DMS 273 (cell line): ENCODE results near the gene WDR13.
"Not testable (repeated sequence)": the region's sequence is repeated elsewhere in the genome, so short reads cannot be mapped to it uniquely, and the experiment has no call there.

Source experiments
- DNase-seq: peaks from one replicate; lab custom pipeline; 2025; ENCODE audit not compliant: unreplicated experiment; lab: John Stamatoyannopoulos, UW

The WDR13 gene

GRCh38 chrX:48597353-48598264 is at the start of gene WDR13:
WDR13 (plus strand) TSS chrX:48597492; CDS start chrX:48597997, 505 bp downstream.
- DNase-seq, result peak; percentile 95

- no peak for DNase-seq
These were observed 48.4 kb upstream of the WDR13 start for GRCh38 chrX:48548871-48549270.

GRCh38 chrX:48555731-48556325 is 41.5 kb upstream of the WDR13 start:
- DNase-seq, result not testable (repeated sequence)

GRCh38 chrX:48558271-48558670 is 39.0 kb upstream of the WDR13 start:
- no peak for DNase-seq

- no peak for DNase-seq
These were observed 37.7 kb upstream of the WDR13 start for GRCh38 chrX:48559636-48560035.

- DNase-seq, result no peak
These were observed 37.2 kb upstream of the WDR13 start for GRCh38 chrX:48560056-48560455.

GRCh38 chrX:48560681-48561080 is 36.6 kb upstream of the WDR13 start:
- DNase-seq, result no peak

GRCh38 chrX:48569958-48570357 is 27.3 kb upstream of the WDR13 start:
- DNase-seq, result no peak

GRCh38 chrX:48573690-48574269 is 23.5 kb upstream of the WDR13 start:
- DNase-seq, result peak; percentile 80

- DNase-seq, result peak; percentile 97
These were observed 22.7 kb upstream of the WDR13 start, which contains the start of gene RBM3 for GRCh38 chrX:48574270-48575266. RBM3 (plus strand) TSS chrX:48574484; CDS start chrX:48575181, 697 bp downstream.

GRCh38 chrX:48575642-48576041 is 21.6 kb upstream of the WDR13 start:
- no peak for DNase-seq

GRCh38 chrX:48576108-48576507 is 21.2 kb upstream of the WDR13 start:
- no peak for DNase-seq

GRCh38 chrX:48578661-48579128 is 18.6 kb upstream of the WDR13 start:
- peak; percentile 43 for DNase-seq

- DNase-seq, result peak; percentile 45
These were observed 18.0 kb upstream of the WDR13 start for GRCh38 chrX:48579259-48579658.

- DNase-seq, result no peak
These were observed 16.6 kb upstream of the WDR13 start for GRCh38 chrX:48580662-48581061.

GRCh38 chrX:48584698-48585097 is 12.6 kb upstream of the WDR13 start:
- DNase-seq, result no peak

GRCh38 chrX:48589482-48590162 is 7.7 kb upstream of the WDR13 start:
- peak; percentile 66 for DNase-seq

GRCh38 chrX:48590203-48591103 is 6.8 kb upstream of the WDR13 start:
- no peak for DNase-seq

GRCh38 chrX:48591255-48591791 is 6.0 kb upstream of the WDR13 start:
- no peak for DNase-seq
